AG09309 (cell line): ENCODE results near the gene CLDN5.
"Not testable (repeated sequence)": the region's sequence is repeated elsewhere in the genome, so short reads cannot be mapped to it uniquely, and the experiment has no call there.

ENCODE experiments used
- DNase-seq: peaks from one replicate; pipeline ENCODE4 v3.0.0-alpha.2; 2010; ENCODE audit warnings: low read depth
- H3K4me3 ChIP-seq: 2 replicates; pipeline ENCODE4 v1.5.1; 2011; ENCODE audit warnings: mild to moderate bottlenecking, low read depth, low read length, moderate library complexity; ENCODE audit not compliant: control insufficient read depth
- TF ChIP-seq, protein P1 (sequence below): IDR thresholded peaks from 2 replicates; pipeline ENCODE4 v1.5.1; 2011; ENCODE audit warnings: mild to moderate bottlenecking, low read depth, low read length, inconsistent platforms; ENCODE audit not compliant: insufficient read depth, control insufficient read depth; ENCODE audit errors: missing control alignments

Gene CLDN5

DNA sequence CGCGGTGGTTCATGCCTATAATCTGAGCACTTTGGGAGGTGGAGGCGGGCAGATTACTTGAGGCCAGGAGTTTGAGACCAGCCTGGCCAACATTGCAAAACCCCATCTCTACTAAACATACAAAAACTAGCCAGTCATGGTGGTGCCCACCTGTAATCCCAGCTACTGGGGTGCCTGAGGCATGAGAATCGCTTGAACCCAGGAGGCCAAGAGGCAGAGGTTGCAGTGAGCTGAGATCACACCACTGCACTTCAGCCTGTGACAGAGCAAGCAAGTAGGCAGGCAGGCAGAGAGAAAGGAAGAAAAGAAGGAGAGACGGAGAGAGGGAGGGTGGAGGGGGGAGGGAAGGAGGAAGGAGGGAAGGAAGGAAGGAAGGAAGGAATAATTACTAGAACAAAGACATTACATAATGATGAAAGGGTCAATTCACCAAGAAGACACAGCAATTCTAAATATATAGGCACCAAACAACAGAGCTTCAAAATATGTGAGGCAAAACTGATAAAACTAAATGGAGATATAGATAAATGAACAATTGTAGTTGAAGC lies 13.8 kb upstream of the CLDN5 start:
- TF ChIP-seq, protein P1, sequence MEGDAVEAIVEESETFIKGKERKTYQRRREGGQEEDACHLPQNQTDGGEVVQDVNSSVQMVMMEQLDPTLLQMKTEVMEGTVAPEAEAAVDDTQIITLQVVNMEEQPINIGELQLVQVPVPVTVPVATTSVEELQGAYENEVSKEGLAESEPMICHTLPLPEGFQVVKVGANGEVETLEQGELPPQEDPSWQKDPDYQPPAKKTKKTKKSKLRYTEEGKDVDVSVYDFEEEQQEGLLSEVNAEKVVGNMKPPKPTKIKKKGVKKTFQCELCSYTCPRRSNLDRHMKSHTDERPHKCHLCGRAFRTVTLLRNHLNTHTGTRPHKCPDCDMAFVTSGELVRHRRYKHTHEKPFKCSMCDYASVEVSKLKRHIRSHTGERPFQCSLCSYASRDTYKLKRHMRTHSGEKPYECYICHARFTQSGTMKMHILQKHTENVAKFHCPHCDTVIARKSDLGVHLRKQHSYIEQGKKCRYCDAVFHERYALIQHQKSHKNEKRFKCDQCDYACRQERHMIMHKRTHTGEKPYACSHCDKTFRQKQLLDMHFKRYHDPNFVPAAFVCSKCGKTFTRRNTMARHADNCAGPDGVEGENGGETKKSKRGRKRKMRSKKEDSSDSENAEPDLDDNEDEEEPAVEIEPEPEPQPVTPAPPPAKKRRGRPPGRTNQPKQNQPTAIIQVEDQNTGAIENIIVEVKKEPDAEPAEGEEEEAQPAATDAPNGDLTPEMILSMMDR, result no peak
- H3K4me3 ChIP-seq, result no peak overlapping the region
- DNase-seq, result no peak

DNA sequence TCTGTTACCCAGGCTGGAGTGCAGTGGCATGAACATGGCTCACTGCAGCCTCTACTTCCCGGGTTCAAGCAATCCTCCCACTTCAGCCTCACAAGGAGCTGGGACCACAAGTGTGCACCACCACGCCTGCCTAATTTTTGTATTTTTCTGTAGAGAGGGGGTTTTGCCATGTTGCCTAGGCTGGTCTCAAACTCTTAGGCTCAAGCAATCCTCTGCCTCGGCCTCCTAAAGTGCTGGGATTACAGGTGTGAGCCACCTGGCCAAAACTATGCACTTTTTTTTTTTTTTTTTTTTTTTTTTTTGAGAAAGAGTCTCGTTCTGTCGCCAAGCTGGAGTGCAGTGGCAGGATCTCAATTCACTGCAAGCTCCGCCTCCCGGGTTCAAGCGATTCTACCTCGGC lies 12.4 kb upstream of the CLDN5 start:
- no peak overlapping the region for H3K4me3 ChIP-seq
- no peak for DNase-seq
- TF ChIP-seq, protein P1, result no peak

DNA sequence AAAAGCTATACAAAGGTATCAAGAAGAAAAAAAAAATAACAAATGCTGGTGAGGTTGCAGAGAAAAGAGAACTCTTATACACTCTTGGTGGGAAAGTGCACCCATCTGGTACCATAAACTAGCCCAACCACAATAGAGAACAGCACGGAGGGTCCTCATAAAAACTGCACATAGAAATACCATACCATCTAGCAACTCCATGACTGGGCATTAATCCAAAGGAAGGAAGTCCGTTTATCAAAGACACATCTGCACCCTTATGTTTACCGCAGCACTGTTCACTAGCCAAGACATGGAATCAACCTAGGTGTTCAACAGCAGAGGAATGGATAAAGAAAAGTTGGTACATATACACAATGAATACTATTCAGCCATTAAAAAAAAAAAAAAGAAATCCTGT lies 10.8 kb upstream of the CLDN5 start:
- TF ChIP-seq, protein P1, result no peak
- DNase-seq, result no peak
- H3K4me3 ChIP-seq, result no peak overlapping the region

DNA sequence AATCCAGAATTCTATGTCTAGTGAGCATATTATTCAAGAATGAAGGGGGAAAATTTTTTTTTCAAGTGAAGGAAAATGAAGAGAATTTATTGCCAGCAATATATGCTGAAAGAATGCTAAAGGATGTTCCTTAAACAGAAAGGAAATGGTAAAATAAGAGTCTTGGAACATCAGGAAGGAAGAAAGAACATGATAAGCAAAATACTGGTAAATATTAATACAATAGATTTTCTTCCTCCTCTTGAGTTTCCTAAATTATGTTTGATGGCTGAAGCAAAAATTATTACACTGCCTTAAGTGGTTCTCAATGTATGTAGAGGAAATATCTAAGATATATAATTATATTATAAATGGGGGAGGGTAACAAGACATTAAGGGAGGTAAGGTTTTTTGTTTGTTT lies 9.6 kb upstream of the CLDN5 start:
- no peak overlapping the region for H3K4me3 ChIP-seq
- DNase-seq, result no peak

GRCh38 chr22:19533049-19533626 lies 8.9 kb upstream of the CLDN5 start:
- no peak for DNase-seq
- TF ChIP-seq, protein P1, result no peak
- no peak overlapping the region for H3K4me3 ChIP-seq

More for the DNA sequence above, 9.6 kb upstream of the CLDN5 start:
- TF ChIP-seq, protein P1, result no peak

DNA sequence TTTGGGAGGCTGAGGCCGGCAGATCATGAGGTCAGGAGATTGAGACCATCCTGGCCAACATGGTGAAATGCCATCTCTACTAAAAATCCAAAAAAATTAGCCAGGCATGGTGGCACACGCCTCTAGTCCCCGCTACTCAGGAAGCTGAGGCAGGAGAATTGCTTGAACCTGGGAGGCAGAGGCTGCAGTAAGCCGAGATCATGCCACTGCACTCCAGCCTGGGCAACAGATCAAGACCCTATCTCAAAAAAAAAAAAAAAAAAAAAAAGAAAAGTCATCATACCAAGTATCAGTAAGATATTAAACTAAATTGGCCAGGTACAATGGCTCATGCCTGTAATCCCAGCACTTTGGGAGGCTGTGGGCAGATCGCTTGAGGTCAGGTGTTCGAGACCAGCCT lies 7.1 kb upstream of the CLDN5 start:
- H3K4me3 ChIP-seq, DNase-seq: not testable (repeated sequence)

- no peak for DNase-seq
- TF ChIP-seq, protein P1, result no peak
- H3K4me3 ChIP-seq, result no peak overlapping the region
Observed at GRCh38 chr22:19530751-19531150, 6.5 kb upstream of the CLDN5 start.
